CD4-positive, alpha-beta T cell treated with Interleukin-15 for 1 hour (primary cell): Measurements from ENCODE around the gene SLC2A5.
"Not testable (repeated sequence)": the region's sequence is repeated elsewhere in the genome, so short reads cannot be mapped to it uniquely, and the experiment has no call there.

ENCODE experiments used
- DNase-seq: peaks from one replicate; pipeline ENCODE4 v3.0.0-alpha.2; 2020

The SLC2A5 gene

GRCh38 chr1:9031077-9031476, 38.4 kb downstream of the SLC2A5 start:
- not testable (repeated sequence) for DNase-seq

- no peak for DNase-seq
Observed at GRCh38 chr1:9028921-9029705, 40.3 kb downstream of the SLC2A5 start.

DNA sequence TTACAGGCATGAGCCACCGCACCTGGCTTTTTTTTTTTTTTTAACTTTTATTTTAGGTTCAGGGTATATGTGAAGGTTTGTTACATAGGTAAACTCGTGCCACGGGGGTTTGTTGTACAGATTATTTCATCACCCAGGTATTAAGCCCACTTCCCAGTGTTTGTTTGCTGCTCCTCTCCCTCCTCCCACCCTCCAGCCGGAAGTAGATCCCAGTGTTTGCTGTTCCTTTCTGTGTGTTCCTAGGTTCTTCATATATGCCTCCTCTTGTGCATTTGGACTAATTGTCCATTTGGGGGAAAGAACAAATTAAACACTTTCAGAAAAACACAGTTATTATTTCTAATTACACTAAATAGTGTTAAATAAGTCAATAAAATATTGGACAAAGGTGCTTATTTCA, 42.1 kb downstream of the SLC2A5 start:
- DNase-seq: no peak

DNA sequence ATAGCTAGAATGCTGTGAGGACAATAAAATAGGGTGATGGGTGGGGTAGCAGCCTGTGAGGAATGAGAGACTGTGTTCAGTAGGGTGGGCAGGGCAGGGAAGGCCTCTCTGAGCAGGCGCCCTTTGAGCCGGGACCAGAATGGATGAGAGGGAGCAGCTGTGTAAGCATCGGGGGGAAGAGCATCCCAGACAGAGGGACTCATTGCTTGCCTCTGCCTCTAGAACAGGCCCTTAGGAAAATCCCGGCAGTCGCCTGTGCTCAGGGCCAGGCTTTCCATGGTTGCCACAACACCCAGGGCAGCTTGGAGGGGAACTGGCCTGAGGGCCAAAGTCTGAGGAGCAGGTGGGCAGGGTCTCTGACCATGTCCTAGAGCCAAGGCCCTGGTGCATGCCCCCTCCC, 44.0 kb downstream of the SLC2A5 start:
- DNase-seq: no peak

DNA sequence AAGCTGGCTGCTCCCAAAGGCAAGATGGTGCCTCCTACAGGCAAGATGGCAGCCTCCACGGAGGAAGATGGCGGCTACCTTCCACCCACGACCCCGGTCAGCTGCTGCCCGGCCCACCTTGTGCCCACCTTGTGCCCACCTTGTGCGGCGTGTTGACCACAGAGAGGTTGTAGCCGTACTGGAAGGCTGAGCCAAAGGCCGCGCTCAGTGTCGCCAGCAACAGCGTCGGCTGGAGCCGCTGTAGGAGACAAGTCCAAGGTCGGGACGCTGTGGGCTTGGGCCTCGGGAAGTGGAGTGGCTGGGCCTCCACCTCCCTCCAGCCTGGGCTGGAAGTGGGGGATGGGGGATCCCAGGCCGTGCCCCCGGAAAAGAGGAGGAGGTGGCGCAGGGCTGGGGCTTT, 44.6 kb downstream of the SLC2A5 start:
- DNase-seq: no peak

DNA sequence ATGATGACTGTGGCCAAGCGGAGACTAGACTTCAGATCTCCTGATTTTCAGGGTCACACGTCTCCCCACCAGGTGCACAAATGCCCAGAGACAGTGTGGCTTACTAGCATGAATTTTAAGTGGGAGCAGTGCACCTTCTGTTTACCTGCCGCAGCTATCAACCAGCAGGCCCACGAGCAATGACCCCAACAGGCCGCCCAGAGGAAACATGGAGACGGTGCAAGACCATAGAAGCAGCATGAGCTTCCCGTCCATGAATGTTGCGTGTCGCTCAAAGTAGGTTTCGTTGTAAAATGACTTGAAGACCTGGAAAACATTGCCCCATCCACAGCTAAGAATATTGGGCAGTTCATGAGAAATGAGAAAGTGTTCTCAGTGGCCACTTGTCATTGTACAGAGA, 46.7 kb downstream of the SLC2A5 start:
- DNase-seq: no peak

DNA sequence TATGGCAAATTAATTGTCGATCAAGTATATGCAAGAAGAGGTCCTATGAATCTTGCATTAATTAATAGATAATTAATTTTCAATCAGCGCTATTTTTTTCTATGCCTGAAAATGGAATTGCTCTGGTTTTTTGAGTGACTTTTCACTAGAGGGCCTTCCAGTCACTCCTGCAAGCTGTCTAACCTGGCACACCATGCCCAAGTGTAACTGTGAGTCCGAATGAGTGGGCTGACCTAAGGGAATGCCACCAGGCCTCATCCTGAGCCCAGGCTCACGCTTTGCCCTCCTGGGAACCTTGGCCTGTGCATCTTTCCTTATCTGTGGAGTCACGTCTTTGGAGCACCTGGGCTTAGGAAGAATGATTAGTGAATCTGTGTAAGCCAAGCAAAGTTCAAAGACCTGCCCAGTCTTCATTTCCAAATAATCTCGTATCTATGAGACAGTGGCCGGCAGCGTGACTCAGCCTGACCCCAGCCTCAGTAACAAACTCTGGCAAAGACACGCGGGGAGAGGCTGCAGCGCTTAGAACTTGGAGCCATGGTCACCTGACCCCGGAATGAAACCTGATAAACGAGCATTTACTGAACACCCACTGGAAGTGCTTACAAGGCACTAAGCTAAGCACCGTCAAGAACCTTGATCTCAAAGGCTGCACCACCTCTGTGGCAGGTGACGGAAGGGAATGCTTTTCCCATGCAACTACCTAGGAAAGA, 47.3 kb downstream of the SLC2A5 start:
- not testable (repeated sequence) for DNase-seq

DNA sequence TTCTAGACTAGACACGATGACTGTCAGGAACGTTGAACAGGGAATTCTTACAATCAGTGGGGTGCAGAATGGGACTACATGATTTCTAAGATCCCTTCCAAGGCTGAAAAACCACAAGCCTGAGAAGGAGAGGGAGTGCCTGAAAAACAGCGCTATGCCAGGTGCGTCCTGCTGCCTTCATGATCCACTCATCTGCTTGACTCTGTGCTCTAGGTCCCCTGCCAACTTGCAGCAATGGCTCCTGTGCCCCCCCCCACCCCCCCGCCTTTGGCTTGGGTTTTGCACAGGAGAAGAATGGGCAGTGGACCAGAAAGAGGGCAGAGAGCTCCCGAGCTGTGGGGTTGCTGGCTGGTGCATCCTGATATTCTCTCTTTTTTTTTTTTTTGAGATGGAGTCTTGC, 49.1 kb downstream of the SLC2A5 start:
- DNase-seq: no peak

GRCh38 chr1:9019896-9020295, 49.5 kb downstream of the SLC2A5 start:
- DNase-seq: no peak

DNA sequence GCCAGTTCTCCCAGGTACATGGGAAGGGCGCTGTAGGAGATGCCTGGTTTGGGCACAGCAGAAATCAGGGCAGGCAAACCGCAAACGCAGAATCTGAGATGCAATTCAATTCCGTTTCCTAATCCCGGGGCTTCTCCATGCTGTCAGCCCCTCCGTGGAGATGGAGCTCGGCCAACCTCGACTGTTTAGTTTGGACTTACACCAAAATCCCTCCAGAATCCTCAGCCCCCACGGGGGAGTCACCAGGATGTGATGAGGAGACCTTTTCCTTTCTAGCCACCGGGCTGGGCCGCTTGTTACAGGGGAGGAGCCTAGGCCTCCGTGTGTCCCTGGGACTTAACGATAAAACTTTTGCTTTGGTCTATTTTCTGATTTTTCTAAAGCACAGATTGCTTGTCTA, 51.1 kb downstream of the SLC2A5 start:
- DNase-seq: no peak

DNA sequence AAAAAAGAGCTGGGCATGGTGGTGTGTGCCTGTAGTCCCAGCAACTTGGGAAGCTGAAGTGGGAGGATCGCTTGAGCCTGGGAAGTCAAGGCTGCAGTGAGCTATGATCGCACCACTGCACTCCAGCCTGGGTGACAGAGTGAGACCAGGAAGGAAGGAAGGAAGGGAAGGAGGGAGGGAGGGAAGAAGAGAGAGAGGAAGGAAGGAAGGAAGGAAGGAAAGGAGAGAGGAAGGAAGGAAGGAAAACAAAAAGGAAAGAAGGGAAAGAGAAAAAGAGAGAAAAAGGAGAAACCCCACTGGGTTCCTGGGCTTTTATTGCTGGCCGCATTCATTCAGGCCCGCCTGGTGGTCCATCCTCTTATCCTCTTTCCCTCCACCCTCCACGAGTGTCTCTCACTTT, 53.0 kb downstream of the SLC2A5 start:
- DNase-seq: no peak

DNA sequence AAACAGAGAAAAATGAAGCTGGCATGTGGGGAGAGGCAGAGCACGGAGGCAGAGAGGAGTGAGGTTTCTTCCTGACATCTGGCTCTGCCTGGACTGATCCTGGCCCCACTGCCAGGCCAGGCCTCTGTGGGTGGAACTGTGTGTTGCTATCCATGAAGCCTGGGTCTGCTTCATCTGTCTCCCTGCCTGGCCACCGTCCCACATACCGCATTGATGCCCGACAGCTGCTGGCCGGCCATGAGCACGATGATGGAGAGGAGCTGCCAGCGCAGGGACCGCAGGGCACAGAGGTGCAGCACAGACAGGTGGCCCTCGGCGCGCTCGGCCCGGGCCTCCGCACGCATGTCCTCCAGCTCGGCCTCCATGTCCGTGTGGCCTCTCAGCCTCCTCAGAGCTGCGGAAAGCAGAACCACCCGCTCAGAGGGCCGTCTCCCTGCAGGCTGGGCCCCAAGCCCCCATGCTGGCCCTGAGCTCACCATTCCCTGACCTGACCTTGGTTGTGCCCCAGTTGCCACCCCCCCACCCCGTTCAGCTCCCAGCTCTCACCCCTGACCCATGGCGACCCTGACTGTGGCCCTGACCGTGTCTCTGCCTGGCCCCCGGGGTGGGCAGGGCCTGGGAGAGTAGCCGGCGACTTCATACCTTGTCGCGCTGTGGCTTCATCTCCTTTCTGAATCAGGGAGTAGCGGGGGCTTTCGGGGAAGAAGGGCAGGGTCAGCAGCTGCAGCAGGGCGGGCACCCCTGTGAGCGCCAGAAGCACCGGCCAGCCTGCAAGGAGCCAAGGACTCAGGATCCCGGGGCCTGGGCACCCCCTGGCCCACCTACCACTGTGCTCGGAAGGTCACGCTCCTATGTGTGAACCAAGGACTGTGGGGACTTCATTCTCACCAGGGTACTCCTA, 54.7 kb downstream of the SLC2A5 start:
- no peak for DNase-seq

GRCh38 chr1:9013819-9014218, 55.6 kb downstream of the SLC2A5 start:
- DNase-seq: no peak

GRCh38 chr1:9010781-9011323, 58.6 kb downstream of the SLC2A5 start:
- DNase-seq: peak; percentile 34

DNA sequence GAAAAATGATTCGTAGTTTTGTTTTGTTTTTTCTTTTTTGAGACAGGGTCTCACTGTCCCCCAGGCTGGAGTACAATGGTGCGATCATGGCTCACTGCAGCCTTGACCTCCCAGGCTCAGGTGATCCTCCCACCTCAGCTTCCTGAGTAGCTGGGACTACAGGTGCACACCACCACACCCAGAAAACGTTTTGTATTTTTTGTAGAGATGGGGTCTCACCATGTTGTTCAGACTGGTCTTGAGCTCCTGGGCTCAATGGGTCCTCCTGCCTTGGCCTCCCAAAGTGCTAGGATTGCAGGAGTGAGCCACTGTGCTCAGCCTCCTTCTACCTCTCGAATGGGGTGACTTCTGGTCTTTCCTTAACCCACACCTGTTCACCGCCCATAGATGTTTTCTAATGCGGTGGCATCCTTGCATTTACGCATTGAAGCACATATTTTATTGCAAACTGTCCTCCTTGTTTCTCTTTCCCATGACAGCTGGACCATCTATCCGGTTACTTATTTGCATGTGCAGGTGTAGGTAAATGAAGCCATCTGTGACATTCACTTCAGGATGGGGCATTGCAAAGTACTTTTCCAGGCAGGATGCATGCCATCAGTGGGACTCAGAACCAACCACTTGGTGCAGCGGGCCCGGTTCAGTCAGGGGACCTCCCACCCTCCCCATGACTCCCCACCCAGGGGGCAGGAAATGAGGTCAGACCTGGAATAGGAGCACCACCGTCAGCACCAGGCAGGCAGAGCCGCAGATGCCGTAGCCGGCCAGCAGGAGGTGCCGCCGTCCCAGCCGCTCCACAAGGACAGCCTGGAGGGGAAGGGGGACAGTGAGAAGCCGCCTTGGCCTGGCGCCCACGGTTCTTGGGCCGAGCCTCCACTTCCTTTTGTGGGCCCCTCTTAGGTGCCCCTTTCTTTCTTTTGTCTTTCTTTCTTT, 59.7 kb downstream of the SLC2A5 start:
- DNase-seq: no peak

GRCh38 chr1:9008236-9008635, 61.2 kb downstream of the SLC2A5 start:
- no peak for DNase-seq

DNA sequence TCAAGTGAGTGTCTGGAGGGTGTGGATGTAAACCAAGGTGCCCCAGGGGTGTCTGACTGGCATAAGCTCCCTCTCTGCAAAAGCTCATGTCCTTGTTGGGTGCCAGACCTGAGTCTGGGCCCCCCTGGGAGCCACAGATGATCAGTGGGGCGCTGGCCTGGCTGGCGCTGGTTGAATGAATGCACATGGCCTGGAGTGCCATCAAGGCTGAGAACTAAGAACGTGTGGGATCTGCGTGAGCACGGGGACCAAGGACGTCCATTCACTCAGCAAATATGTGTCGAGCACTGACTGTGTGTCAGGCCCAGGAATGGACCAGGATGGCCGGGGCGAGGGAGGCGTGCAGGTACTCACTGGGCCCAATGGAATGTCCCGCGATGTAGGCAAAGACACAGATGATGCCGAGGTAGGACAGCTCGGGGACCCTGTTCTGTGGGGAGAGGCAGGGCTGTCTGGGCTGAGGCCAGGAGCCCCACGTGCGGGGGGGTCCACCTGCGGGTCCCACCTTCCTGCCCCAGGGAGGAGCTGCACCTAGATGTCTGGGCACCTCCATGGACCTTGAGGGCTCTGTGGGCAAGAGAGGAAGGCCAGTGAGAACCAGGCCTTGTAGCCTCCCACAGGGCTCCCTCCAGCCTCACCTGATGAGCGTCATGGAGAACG, 62.3 kb downstream of the SLC2A5 start:
- DNase-seq: no peak

DNA sequence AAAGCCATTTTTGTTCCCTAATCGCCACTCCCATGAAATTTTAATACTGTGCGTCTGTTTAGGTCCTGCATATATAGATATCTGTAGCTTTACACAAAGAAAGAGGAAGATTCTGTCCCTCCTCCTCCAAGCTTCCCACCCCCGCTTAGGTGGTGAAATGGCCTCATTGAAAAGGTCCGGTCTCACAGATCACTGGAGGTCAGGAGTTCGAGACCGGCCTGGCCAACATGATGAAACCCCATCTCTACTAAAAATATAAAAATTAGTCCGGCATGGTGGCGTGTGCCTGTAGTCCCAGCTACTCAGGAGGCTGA, 64.1 kb downstream of the SLC2A5 start:
- no peak for DNase-seq

GRCh38 chr1:9004700-9005394, 64.6 kb downstream of the SLC2A5 start:
- peak; percentile 70 for DNase-seq

- DNase-seq: no peak
Observed at GRCh38 chr1:9004031-9004699, 65.3 kb downstream of the SLC2A5 start.

DNA sequence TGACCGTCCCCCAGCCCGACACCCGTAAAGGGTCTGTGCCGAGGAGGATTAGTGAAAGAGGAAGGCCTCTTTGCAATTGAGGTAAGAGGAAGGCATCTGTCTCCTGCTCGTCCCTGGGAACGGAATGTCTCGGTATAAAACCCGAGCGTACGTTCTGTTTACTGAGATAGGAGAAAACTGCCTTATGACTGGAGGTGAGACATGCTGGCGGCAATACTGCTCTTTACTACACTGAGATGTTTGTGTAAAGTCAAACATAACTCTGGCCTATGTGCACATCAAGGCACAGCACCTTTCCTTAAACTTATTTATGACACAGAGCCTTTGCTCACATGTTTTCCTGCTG, 67.2 kb downstream of the SLC2A5 start:
- not testable (repeated sequence) for DNase-seq
